ENCODE results near the gene LYVE1.

Gene LYVE1

DNA sequence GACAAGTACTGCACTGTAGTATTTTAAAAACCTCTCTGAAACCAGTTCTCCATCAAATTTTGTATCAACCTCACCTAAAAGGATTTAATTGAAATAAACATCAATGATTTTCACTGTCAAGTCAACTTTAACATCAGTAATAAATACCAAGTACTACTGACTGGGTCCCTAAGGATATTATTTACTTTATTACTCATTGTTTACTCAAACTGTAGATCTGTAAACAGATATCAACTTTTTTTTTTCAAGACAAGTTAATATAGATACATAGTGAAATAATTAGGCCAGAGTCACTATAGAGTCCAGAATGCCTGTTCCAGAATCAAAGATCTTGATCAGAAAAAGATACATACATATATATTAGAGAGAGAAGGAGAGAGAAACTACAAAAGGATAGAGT is 29.1 kb downstream of the LYVE1 start:
- TF ChIP-seq, protein P1, sequence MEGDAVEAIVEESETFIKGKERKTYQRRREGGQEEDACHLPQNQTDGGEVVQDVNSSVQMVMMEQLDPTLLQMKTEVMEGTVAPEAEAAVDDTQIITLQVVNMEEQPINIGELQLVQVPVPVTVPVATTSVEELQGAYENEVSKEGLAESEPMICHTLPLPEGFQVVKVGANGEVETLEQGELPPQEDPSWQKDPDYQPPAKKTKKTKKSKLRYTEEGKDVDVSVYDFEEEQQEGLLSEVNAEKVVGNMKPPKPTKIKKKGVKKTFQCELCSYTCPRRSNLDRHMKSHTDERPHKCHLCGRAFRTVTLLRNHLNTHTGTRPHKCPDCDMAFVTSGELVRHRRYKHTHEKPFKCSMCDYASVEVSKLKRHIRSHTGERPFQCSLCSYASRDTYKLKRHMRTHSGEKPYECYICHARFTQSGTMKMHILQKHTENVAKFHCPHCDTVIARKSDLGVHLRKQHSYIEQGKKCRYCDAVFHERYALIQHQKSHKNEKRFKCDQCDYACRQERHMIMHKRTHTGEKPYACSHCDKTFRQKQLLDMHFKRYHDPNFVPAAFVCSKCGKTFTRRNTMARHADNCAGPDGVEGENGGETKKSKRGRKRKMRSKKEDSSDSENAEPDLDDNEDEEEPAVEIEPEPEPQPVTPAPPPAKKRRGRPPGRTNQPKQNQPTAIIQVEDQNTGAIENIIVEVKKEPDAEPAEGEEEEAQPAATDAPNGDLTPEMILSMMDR (IDR thresholded peaks at IDR 0.05; ENCODE audit: low read length, missing control alignments) = no peak
- H3K4me3 ChIP-seq (replicated peaks; ENCODE audit: low read depth, low read length) = no peak overlapping the region
- DNase-seq (ENCODE audit: low read depth) = no peak

DNA sequence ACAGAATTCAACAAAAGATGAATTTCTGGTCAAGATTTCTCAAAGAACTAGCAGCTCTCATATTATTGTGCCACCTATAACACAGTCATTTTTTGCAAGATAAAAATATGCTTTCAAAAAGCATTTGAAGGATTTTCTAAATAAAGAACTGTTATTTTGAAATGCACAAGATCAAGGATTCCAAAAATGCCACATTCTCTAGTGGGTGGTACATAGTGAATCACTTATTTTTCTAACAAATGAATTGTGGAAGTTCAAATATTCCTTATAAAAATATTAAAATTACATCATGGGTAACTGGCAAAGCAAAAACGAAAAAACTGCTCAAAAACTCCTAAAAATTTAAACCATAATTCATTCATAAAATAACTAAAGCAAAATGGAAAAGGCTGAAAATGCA is 29.5 kb downstream of the LYVE1 start:
- DNase-seq (ENCODE audit: low read depth) = no peak
- H3K4me3 ChIP-seq (replicated peaks; ENCODE audit: low read depth, low read length) = no peak overlapping the region
- TF ChIP-seq, protein P1 (IDR thresholded peaks at IDR 0.05; ENCODE audit: low read length, missing control alignments) = no peak

- TF ChIP-seq, protein P1 (IDR thresholded peaks at IDR 0.05; ENCODE audit: low read length, missing control alignments) = no peak
- no peak overlapping the region for H3K4me3 ChIP-seq (replicated peaks; ENCODE audit: low read depth, low read length)
- no peak for DNase-seq (ENCODE audit: low read depth)
Observed at GRCh38 chr11:10537600-10537999, 30.9 kb downstream of the LYVE1 start.

DNA sequence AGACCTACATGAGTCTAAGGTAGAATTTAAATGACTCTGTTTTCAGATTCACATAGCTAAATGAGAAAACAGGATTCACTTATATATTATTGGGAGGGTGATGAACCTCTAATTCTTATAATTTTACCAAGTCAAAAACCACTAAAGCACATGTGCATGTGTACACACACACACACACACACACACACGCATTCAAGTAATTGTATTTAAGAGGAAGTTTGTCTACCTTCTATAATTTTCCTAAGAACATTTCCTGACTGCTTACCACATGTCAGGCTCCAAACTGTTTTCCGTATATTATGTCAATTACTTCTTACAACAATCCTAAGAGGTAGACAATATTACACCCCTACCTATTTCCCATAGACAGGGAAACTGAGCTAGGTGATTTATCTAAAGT is 34.1 kb downstream of the LYVE1 start:
- no peak overlapping the region for H3K4me3 ChIP-seq (replicated peaks; ENCODE audit: low read depth, low read length)
- TF ChIP-seq, protein P1 (IDR thresholded peaks at IDR 0.05; ENCODE audit: low read length, missing control alignments) = no peak
- no peak for DNase-seq (ENCODE audit: low read depth)

- no peak overlapping the region for H3K4me3 ChIP-seq (replicated peaks; ENCODE audit: low read depth, low read length)
- DNase-seq (ENCODE audit: low read depth) = no peak
- TF ChIP-seq, protein P1 (IDR thresholded peaks at IDR 0.05; ENCODE audit: low read length, missing control alignments) = no peak
Observed at GRCh38 chr11:10533323-10533722, 35.1 kb downstream of the LYVE1 start.

DNA sequence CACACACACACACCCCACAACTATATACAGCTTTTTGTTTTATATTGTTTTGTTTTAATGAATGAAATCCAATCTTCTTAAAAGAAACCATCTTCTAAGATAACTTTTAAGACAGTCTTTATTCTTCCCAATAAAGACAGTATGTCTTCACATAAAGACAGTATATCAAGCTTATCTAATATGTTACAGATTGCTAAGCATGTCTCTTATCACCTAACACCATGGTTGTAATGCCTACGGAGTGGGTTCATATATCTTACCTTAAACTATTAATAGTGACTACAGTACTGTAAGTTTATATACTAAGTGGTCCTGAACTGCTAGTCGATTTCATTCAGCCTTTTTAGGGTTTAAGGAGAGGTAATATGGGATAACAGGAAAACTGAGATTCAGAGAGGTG is 35.9 kb downstream of the LYVE1 start:
- TF ChIP-seq, protein P1 (IDR thresholded peaks at IDR 0.05; ENCODE audit: low read length, missing control alignments) = no peak
- DNase-seq (ENCODE audit: low read depth) = no peak
- H3K4me3 ChIP-seq (replicated peaks; ENCODE audit: low read depth, low read length) = no peak overlapping the region

GRCh38 chr11:10529279-10529678 is 39.2 kb downstream of the LYVE1 start:
- TF ChIP-seq, protein P1 (IDR thresholded peaks at IDR 0.05; ENCODE audit: low read length, missing control alignments) = no peak
- DNase-seq (ENCODE audit: low read depth) = no peak
- H3K4me3 ChIP-seq (replicated peaks; ENCODE audit: low read depth, low read length) = no peak overlapping the region

Measured in fibroblast of pulmonary artery (primary cell).